HepG2 (cell line): ENCODE data around the gene SPDYE16. TPM values are rescaled to one million over a fixed set of nuclear protein-coding genes. Genes with fewer than 3 reads are reported as not detected.
A peak's percentile ranks its signal among the peaks of the same experiment; 100 is the strongest.

Experiments
- BHLHE40 ChIP-seq: IDR thresholded peaks from 2 replicates; pipeline ENCODE4 v1.6.1; 2011; ENCODE audit warnings: low read length, improper control_type of control experiment
- CHCHD3 ChIP-seq: sonication (generic); formaldehyde crosslinking; IDR thresholded peaks from 2 replicates; pipeline ENCODE4 v1.8.0; 2022; ENCODE audit warnings: mild to moderate bottlenecking, missing genetic modification reagents, moderate library complexity
- CSRNP1 ChIP-seq: sonication (generic); formaldehyde crosslinking; IDR thresholded peaks from 2 replicates; pipeline ENCODE4 v1.8.1; 2023; ENCODE audit warnings: mild to moderate bottlenecking, missing genetic modification reagents
- ETV5 ChIP-seq: IDR thresholded peaks from 2 replicates; pipeline ENCODE4 v1.6.1; 2018; ENCODE audit warnings: missing biosample characterization, missing genetic modification reagents, inconsistent platforms, borderline replicate concordance
- FOSL2 ChIP-seq: sonication (generic); formaldehyde crosslinking; IDR thresholded peaks from 2 replicates; pipeline ENCODE4 v1.4.0; 2020; ENCODE audit warnings: missing genetic modification reagents
- FOXA3 ChIP-seq: IDR thresholded peaks from 2 replicates; pipeline ENCODE4 v1.6.1; 2016; ENCODE audit warnings: missing genetic modification reagents, missing compliant biosample characterization
- HMG20A ChIP-seq: IDR thresholded peaks from 2 replicates; pipeline ENCODE4 v1.6.1; 2016; ENCODE audit warnings: borderline replicate concordance
- IRF9 ChIP-seq: sonication (generic); formaldehyde crosslinking; IDR thresholded peaks from 2 replicates; pipeline ENCODE4 v1.8.0; 2022; ENCODE audit warnings: missing genetic modification reagents, mild to moderate bottlenecking, borderline replicate concordance
- JUN ChIP-seq: sonication (generic); formaldehyde crosslinking; IDR thresholded peaks from 2 replicates; pipeline ENCODE4 v1.4.0; 2020; ENCODE audit warnings: mild to moderate bottlenecking, missing genetic modification reagents
- PHB2 ChIP-seq: fragments of 450-650 bp; IDR thresholded peaks from 2 replicates; pipeline ENCODE4 v1.6.1; 2018; ENCODE audit not compliant: partially characterized antibody
- RFX1 ChIP-seq: fragments of 450-650 bp; IDR thresholded peaks from 2 replicates; pipeline ENCODE4 v1.6.1; 2017
- SMAD1 ChIP-seq: sonication (generic); formaldehyde crosslinking; IDR thresholded peaks from 2 replicates; pipeline ENCODE4 v1.4.0; 2020; ENCODE audit warnings: missing genetic modification reagents, low read depth, mild to moderate bottlenecking, borderline replicate concordance
- SNRNP70 ChIP-seq: fragments of 200-400 bp; formaldehyde crosslinking; IDR thresholded peaks from 2 replicates; pipeline ENCODE4 v1.6.1; 2017; ENCODE audit warnings: mild to moderate bottlenecking, low read depth, low read length, moderate library complexity
- SSRP1 ChIP-seq: IDR thresholded peaks from 2 replicates; pipeline ENCODE4 v1.6.1; 2016; ENCODE audit warnings: control low read depth
- XRCC5 ChIP-seq: fragments of 200-400 bp; formaldehyde crosslinking; optimal IDR thresholded peaks from 2 replicates; pipeline ENCODE3; 2017; ENCODE audit warnings: mild to moderate bottlenecking, low read length
- ZNF232 ChIP-seq: sonication (generic); formaldehyde crosslinking; IDR thresholded peaks from 2 replicates; pipeline ENCODE4 v1.4.0; 2020; ENCODE audit warnings: missing genetic modification reagents, borderline replicate concordance
- ZNF282 ChIP-seq: fragments of 450-650 bp; IDR thresholded peaks from 2 replicates; pipeline ENCODE4 v1.6.1; 2018; ENCODE audit not compliant: partially characterized antibody
- ZNF580 ChIP-seq: IDR thresholded peaks from 2 replicates; pipeline ENCODE4 v1.6.1; 2016; ENCODE audit warnings: low read depth, borderline replicate concordance
- ZNF616 ChIP-seq: sonication (generic); formaldehyde crosslinking; IDR thresholded peaks from 2 replicates; pipeline ENCODE4 v1.5.0; 2020; ENCODE audit warnings: low read depth, mild to moderate bottlenecking, missing genetic modification reagents
- ZNF619 ChIP-seq: sonication (generic); formaldehyde crosslinking; IDR thresholded peaks from 2 replicates; pipeline ENCODE4 v1.4.0; 2020; ENCODE audit warnings: mild to moderate bottlenecking, missing genetic modification reagents
- ZNF709 ChIP-seq: sonication (generic); formaldehyde crosslinking; IDR thresholded peaks from 2 replicates; pipeline ENCODE4 v1.5.0; 2020; ENCODE audit warnings: mild to moderate bottlenecking, missing genetic modification reagents
- polyA plus RNA-seq, 8 experiments: library from polyadenylated mRNA; depleted of rRNA in 3 of 8; stranded (reverse) in 7 of 8; unstranded in 1 of 8; fragments of >200 nt; fragmentation: Illumina TruSeq in 4 of 8; extraction: Trizol in 4 of 8; gene quantifications; 2 replicates each; pipeline versions ENCODE4 v1.2.1 to v1.2.3, GENCODE V29; 2011 to 2016; ENCODE audit warnings: low read depth in 4 of 8, missing spikeins in 1 of 8, mixed read lengths in 1 of 8; ENCODE audit not compliant: insufficient read depth in 1 of 8
- total RNA-seq, 5 experiments: library from RNA; depleted of rRNA; stranded (reverse); fragments of >200 nt; fragmentation: Illumina TruSeq; extraction: Trizol; gene quantifications; 2 replicates each; pipeline ENCODE4 v1.2.3, GENCODE V29; 2016; ENCODE audit warnings: low read depth in 1 of 5
- TF ChIP-seq, protein P1 (sequence below), 2 experiments: IDR thresholded peaks; 2 replicates each; pipeline ENCODE4 v1.6.1; 2011 to 2012; ENCODE audit warnings: low read length in 2 of 2, borderline replicate concordance in 1 of 2, low read depth in 1 of 2, mild to moderate bottlenecking in 1 of 2, moderate library complexity in 1 of 2
- TF ChIP-seq, protein P2 (sequence below): sonication (generic); formaldehyde crosslinking; IDR thresholded peaks from 2 replicates; pipeline ENCODE4 v1.5.1; 2020; ENCODE audit warnings: missing genetic modification reagents, mild to moderate bottlenecking, borderline replicate concordance

The SPDYE16 gene
- total and polyA plus RNA-seq, 2 of the 13 experiments (the other 11 are each of a cell fraction or from before 2014, with no cell fraction given) = 0.11 TPM; not detected in 1

DNA sequence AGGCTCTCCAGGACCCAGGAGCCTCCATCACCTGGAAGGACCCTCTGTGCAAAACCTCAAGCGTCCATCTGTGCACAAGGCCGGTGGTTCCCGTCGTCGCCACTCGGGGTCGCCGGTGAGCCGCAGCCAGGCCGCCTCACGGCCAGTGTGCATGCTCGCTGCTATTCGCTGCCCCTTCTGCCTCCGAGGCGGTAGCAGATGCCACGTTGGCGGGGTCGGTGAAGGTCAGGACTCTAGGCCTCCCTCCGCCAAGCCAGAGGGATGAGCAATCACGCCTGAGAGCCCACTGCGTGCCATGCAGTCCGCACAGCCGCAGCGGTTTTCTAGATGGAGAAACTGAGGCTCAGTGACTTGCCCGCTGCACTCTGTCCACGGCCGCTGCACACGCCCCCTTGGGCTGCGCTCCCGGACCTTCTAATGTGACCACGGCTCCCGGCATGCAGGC is 27.1 kb downstream of the SPDYE16 start (continued):
- TF ChIP-seq HMG20A (no peak), ZNF232 (CRISPR knock-in tag) (no peak; the same call in 1 of the 2 replicates), ETV5 (no peak), FOXA3 (0 out of 2 replicates have a peak, but pooled peaks have one; percentile 23), IRF9 (no peak), XRCC5 (peak; percentile 53), SNRNP70 (no peak), SMAD1 (peak; percentile 91; the same call in 1 of the 2 replicates), FOSL2 (no peak), RFX1 (no peak), ZNF709 (CRISPR knock-in tag) (no peak), ZNF619 (CRISPR knock-in tag) (peak; percentile 76; the same call in 1 of the 2 replicates), BHLHE40 (no peak), ZNF616 (CRISPR knock-in tag) (no peak), CHCHD3 (CRISPR knock-in tag) (no peak), CSRNP1 (peak; percentile 68; the same call in 1 of the 2 replicates), ZNF580 (CRISPR knock-in tag) (peak; percentile 42; the same call in 1 of the 2 replicates), SSRP1 (CRISPR knock-in tag) (no peak), PHB2 (no peak), JUN (CRISPR knock-in tag) (no peak), ZNF282 (no peak)
- TF ChIP-seq, protein P1, sequence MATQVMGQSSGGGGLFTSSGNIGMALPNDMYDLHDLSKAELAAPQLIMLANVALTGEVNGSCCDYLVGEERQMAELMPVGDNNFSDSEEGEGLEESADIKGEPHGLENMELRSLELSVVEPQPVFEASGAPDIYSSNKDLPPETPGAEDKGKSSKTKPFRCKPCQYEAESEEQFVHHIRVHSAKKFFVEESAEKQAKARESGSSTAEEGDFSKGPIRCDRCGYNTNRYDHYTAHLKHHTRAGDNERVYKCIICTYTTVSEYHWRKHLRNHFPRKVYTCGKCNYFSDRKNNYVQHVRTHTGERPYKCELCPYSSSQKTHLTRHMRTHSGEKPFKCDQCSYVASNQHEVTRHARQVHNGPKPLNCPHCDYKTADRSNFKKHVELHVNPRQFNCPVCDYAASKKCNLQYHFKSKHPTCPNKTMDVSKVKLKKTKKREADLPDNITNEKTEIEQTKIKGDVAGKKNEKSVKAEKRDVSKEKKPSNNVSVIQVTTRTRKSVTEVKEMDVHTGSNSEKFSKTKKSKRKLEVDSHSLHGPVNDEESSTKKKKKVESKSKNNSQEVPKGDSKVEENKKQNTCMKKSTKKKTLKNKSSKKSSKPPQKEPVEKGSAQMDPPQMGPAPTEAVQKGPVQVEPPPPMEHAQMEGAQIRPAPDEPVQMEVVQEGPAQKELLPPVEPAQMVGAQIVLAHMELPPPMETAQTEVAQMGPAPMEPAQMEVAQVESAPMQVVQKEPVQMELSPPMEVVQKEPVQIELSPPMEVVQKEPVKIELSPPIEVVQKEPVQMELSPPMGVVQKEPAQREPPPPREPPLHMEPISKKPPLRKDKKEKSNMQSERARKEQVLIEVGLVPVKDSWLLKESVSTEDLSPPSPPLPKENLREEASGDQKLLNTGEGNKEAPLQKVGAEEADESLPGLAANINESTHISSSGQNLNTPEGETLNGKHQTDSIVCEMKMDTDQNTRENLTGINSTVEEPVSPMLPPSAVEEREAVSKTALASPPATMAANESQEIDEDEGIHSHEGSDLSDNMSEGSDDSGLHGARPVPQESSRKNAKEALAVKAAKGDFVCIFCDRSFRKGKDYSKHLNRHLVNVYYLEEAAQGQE (IDR thresholded peaks at IDR 0.05; ENCODE audit: borderline replicate concordance in 1 of 2, low read depth in 1 of 2, low read length in 2 of 2) = no peak
- TF ChIP-seq, protein P2, sequence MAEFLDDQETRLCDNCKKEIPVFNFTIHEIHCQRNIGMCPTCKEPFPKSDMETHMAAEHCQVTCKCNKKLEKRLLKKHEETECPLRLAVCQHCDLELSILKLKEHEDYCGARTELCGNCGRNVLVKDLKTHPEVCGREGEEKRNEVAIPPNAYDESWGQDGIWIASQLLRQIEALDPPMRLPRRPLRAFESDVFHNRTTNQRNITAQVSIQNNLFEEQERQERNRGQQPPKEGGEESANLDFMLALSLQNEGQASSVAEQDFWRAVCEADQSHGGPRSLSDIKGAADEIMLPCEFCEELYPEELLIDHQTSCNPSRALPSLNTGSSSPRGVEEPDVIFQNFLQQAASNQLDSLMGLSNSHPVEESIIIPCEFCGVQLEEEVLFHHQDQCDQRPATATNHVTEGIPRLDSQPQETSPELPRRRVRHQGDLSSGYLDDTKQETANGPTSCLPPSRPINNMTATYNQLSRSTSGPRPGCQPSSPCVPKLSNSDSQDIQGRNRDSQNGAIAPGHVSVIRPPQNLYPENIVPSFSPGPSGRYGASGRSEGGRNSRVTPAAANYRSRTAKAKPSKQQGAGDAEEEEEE (CRISPR knock-in tag) = no peak
